Glutamatergic neuron (in vitro differentiated cells): ENCODE measurements around the gene SLC37A1. TPM values are rescaled to one million over a fixed set of nuclear protein-coding genes. Genes with fewer than 3 reads are reported as not detected.

Experiments used
- DNase-seq: peaks from one replicate; pipeline ENCODE4 v3.0.0; 2022
- H3K27ac Mint-ChIP-seq: one replicate; pipeline ENCODE4 v1.8.0; 2020; ENCODE audit warnings: mild to moderate bottlenecking, mixed read lengths, inconsistent platforms; ENCODE audit not compliant: unreplicated experiment
- H3K27me3 Mint-ChIP-seq: one replicate; pipeline ENCODE4 v1.8.0; 2020; ENCODE audit warnings: mild to moderate bottlenecking, moderate library complexity, mixed read lengths, inconsistent platforms; ENCODE audit not compliant: unreplicated experiment
- H3K36me3 Mint-ChIP-seq: one replicate; pipeline ENCODE4 v1.8.0; 2020; ENCODE audit warnings: mild to moderate bottlenecking, mixed read lengths, inconsistent platforms; ENCODE audit not compliant: unreplicated experiment
- H3K4me1 Mint-ChIP-seq: one replicate; pipeline ENCODE4 v1.8.0; 2020; ENCODE audit warnings: mild to moderate bottlenecking, low read depth, mixed read lengths, inconsistent platforms; ENCODE audit not compliant: unreplicated experiment
- H3K4me3 Mint-ChIP-seq: one replicate; pipeline ENCODE4 v1.8.0; 2020; ENCODE audit warnings: mild to moderate bottlenecking, mixed read lengths, inconsistent platforms; ENCODE audit not compliant: unreplicated experiment
- H3K9me3 Mint-ChIP-seq: one replicate; pipeline ENCODE4 v1.8.0; 2020; ENCODE audit warnings: mild to moderate bottlenecking, moderate library complexity, mixed read lengths, inconsistent platforms; ENCODE audit not compliant: unreplicated experiment
- CTCF ChIP-seq: fragments of 200-600 bp; sonication (generic); IDR thresholded peaks from one replicate; pipeline ENCODE4 v1.5.0; 2021; ENCODE audit not compliant: partially characterized antibody, unreplicated experiment
- total RNA-seq: library from RNA; stranded (reverse); fragmentation: NEBNext Ultra II Directional; extraction: Animal tissue kit (Norgen Biotek cat#: 25700); gene quantifications from one replicate; pipeline ENCODE4 v1.2.1, GENCODE V29; 2021; ENCODE audit not compliant: unreplicated experiment

Gene SLC37A1
- total RNA-seq, 1 donor from 2014 or later = 65.7 TPM

GRCh38 chr21:42548687-42549406 is 35.2 kb downstream of the SLC37A1 start:
- no peak overlapping the region for H3K27ac Mint-ChIP-seq
- peaks cover 15% of the 10 kb centered on the region for H3K4me1 Mint-ChIP-seq
- no peak for TF ChIP-seq CTCF
- peak; percentile 2 for DNase-seq
- no peak overlapping the region for H3K4me3 Mint-ChIP-seq
- peaks cover 6% of the 10 kb centered on the region for H3K27me3 Mint-ChIP-seq
- peaks cover 4% of the 10 kb centered on the region for H3K9me3 Mint-ChIP-seq
- H3K36me3 Mint-ChIP-seq = peaks cover 34% of the 10 kb centered on the region

- Mint-ChIP-seq H3K36me3 (peaks cover 37% of the 10 kb centered on the region), H3K27ac (no peak overlapping the region), H3K9me3 (peaks cover 4% of the 10 kb centered on the region), H3K4me1 (peaks cover 10% of the 10 kb centered on the region), H3K4me3 (no peak overlapping the region), H3K27me3 (peaks cover 6% of the 10 kb centered on the region)
- TF ChIP-seq CTCF = no peak
- no peak for DNase-seq
These were observed 37.2 kb downstream of the SLC37A1 start for GRCh38 chr21:42550817-42551216.

GRCh38 chr21:42552407-42553336 is 39.0 kb downstream of the SLC37A1 start:
- no peak overlapping the region for H3K27ac Mint-ChIP-seq
- DNase-seq = no peak
- H3K27me3 Mint-ChIP-seq = peaks cover 7% of the 10 kb centered on the region
- peaks cover 10% of the 10 kb centered on the region for H3K4me1 Mint-ChIP-seq
- peaks cover 27% of the 10 kb centered on the region for H3K36me3 Mint-ChIP-seq
- H3K4me3 Mint-ChIP-seq = no peak overlapping the region
- peaks cover 2% of the 10 kb centered on the region for H3K9me3 Mint-ChIP-seq
- no peak for TF ChIP-seq CTCF

- H3K27ac Mint-ChIP-seq = peak overlapping the region; percentile 22
- DNase-seq = peak; percentile 11
- peaks cover 22% of the 10 kb centered on the region for H3K36me3 Mint-ChIP-seq
- H3K4me3 Mint-ChIP-seq = no peak overlapping the region
- H3K4me1 Mint-ChIP-seq = peaks cover 10% of the 10 kb centered on the region
- H3K27me3 Mint-ChIP-seq = peaks cover 6% of the 10 kb centered on the region
- peaks cover 2% of the 10 kb centered on the region for H3K9me3 Mint-ChIP-seq
- TF ChIP-seq CTCF = no peak
These were observed 39.8 kb downstream of the SLC37A1 start for GRCh38 chr21:42553435-42553834.
